Vagina (tissue), 2 donors: ENCODE results near the gene MS4A6A.

Experiments used
- CTCF ChIP-seq, 3 experiments: fragments of 450-650 bp in 2 of 3; fragments of 200-600 bp in 1 of 3; sonication (generic) in 1 of 3; IDR thresholded peaks; one replicate each; pipeline ENCODE4 v1.5.1; 2017 to 2019; ENCODE audit warnings: antibody characterized with exemption in 3 of 3, mild to moderate bottlenecking in 2 of 3, moderate library complexity in 2 of 3
- POLR2A ChIP-seq, 2 donors: fragments of 450-650 bp; IDR thresholded peaks; one replicate each; pipeline ENCODE4 v1.6.1; 2017; ENCODE audit warnings: antibody characterized with exemption in 2 of 2, mild to moderate bottlenecking in 2 of 2, moderate library complexity in 2 of 2

GRCh38 chr11:60169264-60169915 is 13.5 kb downstream of the MS4A6A start:
- TF ChIP-seq POLR2A (IDR thresholded peaks at IDR 0.05) (no peak), CTCF (IDR thresholded peaks at IDR 0.05) (peak in 1 of 3 experiments; percentile 35)
